GM10847 (cell line): Measurements from ENCODE around the gene NEDD4L.

ENCODE experiments used
- POLR2A ChIP-seq: IDR thresholded peaks from 2 replicates; pipeline ENCODE4 v1.6.1; 2011; ENCODE audit not compliant: insufficient read length; ENCODE audit errors: extremely low read depth

The NEDD4L gene

DNA sequence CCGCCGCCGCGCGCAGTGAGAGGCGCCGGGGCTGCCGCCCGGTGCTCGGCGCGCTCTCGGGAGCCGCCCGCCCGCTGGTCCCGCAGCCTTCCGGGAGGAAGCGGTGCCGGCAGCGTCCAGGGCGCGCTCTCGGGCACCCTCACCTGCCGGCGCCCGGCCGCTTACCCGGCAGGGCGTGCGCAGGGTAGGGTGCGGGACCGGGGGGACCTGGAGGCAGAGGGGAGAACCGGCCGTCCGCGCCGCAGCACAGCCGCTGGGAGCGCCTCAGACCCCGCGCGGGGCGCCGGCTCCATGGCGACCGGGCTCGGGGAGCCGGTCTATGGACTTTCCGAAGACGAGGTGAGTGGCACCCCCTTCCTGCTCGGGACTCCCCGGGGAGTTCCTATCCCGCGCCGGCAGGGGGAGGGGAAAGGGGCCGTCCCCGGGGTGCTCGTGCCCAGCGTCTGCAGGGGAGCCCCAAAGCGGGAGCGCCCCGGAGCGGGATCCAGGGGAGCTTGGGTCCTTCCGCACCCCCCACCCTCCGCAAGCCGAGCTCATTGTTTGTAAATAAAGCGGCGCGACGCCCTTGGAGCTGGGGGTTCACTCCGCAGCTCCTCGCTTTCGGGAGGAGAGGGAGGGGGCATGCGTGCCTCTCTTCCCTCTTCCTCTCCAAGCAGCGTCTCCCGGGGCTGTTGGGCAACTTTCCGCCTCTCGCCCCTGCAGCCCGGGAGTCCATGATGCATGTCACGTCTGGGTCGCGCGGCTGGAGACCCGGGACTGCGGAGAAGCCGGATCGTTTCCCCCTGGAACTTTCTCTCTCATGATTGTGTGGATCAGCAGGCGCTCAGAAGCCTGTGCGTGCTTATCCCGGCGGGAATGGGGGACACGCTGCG lies 580 bp downstream of the NEDD4L start:
- no peak for TF ChIP-seq POLR2A

DNA sequence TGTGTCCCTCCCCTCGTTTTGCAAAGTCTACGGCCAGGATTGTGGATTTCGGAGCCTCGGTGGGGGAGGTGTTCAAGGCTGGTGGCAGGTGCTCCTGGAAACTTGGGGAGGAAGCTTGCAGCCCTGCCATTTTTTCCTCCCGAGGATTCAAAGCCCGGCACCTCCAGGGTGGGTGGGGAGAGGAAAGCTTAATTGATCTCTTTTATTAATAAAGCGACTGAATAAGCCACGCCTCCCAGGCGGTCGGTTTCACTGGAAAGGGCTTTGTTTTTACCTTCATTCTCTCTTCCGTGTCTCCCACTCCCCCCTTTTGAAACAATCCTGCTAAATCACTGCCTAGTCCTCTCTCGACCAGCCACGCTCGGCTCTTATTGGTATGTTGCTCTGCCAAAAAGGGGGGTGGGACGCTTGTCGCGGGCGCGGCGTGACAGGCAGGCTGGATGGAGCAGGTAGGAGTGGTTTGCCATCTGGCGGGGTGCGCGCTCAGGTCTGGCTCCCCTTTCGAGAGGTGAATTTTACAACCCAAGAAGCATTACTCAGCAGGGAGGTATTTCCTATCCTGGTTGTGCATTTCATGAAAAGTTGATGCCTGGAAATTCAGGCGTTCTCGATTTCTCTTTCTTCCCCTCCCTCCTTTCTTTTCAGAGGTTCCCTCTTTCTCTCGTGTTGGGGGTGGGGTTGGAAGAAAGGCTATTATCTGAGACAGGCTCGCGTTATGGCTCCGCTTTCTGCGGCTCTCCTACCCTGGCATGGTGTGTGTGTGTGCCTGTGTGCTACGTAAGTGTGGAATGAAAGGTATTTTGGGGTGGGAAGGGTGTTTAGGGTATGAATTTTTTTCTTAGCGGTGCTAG lies 1.4 kb downstream of the NEDD4L start:
- TF ChIP-seq POLR2A: no peak

DNA sequence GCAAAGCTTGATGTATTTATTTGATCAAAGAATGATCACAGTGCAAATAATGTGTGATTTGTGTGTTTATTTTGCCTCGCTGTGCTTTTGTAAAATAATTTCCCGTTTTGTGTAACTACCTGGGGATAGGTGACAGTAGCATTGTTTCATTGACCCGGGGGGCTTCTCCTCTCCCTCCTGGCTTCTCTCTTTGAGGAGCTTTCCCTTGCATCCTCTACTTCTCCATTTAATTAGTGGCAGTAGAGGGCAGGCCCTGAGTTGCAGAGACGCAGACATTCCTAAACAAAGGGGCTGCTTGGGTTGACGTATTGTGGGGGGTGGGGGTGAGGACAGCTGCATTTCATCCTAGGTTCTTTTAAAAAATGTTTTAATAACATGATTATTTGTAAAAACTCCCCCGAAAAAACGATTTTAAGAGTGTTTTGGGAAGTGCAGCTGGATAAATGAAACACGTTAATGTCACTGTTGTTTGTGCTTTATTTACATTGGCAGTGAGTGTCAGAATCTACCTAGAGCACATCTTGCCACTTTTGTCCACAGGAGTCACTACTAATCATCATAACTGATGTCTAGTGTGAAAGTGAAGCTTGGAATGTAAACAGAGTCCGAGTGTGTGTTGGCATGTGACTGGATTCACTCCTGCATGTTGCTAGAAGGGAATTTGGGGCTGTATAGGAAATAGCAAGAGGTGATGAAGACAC lies 2.2 kb downstream of the NEDD4L start:
- TF ChIP-seq POLR2A: no peak

DNA sequence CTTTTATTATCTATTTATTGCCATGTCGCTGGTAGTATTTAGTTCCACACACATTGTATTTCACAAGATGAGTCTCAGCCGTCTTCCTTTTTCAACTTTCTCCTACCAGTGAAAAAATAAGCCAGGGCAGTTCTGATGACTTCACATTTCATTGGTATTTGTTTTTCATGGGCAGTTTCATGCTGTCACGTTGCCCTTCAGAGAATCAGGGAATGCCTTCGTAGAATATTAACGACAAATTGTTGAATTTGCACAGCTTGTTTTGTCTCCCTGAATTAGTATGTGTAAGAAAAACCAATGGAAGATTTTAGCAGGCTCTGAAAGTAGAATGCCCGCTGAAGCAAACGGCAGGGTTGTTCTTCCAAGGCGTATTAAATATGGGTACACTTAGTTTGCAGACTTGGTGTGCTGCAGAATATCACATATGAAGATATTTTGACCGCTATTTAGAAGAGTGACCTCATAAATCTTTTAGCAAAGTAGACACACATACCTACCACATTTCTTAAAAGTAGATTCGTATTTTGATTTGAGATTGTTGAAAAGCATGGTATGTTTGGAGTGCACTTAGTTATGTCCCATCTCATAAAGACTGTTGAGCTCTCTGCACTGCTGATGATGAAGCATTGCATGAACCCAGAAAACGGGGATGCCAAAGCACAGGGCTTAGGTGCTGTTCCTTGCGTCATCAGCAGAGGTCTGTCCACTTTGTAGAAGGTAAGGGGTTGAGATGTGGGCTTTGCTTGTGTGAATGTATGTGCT lies 2.9 kb downstream of the NEDD4L start:
- TF ChIP-seq POLR2A: no peak

DNA sequence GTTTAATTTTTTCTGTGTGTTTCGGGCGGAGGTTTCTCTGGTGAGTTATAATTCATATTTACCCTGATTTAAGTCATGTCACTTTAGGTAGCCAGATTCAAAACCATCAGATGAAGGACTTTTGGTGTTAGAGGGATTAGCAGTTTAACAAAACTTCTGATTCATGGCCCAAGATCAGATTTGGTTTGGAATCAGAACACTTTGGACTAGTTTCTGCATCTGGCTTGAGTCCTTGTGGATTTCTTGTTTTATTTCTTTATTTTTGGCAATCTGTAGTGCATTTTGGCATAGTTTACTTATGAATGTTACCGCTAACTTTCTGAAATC lies 3.5 kb downstream of the NEDD4L start:
- TF ChIP-seq POLR2A: no peak

DNA sequence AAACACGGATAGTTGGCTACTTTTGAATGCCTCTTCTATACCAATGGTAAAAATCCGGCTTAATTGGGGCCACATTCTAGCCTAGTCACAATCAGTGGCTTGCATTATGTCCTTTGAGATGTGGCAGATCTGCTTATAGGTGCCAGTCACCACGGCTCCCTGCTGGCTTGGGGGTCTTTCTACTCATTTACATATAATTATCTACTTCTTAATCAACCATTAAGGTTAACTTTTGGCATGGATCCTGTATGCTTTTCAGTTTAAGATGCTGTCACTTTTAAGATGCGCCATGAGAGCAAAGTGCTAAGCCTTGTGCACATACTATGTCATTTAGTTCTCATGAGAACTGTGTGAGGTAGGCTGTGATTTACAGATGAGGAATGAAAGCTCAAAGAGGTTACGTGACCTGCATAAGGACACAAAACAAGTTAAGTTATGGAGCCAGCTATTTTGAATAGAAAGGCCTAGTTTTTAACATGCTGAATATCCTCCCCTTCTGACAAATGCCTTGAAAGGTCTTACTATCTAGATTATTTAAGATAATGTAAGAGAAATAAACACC lies 4.1 kb downstream of the NEDD4L start:
- no peak for TF ChIP-seq POLR2A

DNA sequence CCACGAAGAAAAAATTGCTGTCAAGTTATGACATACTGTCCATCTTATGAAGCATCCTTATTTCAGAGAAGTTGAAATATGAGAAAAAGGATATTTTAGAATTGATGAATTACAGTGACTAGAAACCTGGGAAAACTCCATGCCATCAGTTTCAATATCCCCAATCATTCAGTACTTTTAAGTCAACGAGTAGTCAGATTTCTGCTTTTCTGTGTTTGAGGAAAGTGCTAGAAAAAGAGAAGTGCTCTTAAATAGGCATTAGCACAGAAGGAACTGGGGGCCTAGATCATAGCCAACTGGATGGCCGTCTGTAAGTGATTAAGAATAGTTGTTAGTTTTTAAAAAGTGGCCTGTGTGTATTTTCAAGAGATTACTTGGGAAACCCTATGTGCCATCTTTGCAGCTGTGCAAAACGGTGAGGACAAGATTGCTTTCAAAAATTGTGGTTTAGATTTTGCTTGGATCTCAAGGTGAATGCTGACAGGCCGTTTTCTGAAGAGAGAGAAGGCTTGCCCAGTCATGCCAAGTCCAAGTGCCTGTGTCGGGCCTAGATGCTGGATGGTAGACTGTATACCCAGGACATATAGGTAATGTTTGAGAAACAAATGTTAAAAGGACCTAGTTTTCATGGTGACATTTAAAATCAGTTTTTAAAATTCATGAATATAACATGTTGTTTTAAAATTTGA lies 5.1 kb downstream of the NEDD4L start:
- no peak for TF ChIP-seq POLR2A

DNA sequence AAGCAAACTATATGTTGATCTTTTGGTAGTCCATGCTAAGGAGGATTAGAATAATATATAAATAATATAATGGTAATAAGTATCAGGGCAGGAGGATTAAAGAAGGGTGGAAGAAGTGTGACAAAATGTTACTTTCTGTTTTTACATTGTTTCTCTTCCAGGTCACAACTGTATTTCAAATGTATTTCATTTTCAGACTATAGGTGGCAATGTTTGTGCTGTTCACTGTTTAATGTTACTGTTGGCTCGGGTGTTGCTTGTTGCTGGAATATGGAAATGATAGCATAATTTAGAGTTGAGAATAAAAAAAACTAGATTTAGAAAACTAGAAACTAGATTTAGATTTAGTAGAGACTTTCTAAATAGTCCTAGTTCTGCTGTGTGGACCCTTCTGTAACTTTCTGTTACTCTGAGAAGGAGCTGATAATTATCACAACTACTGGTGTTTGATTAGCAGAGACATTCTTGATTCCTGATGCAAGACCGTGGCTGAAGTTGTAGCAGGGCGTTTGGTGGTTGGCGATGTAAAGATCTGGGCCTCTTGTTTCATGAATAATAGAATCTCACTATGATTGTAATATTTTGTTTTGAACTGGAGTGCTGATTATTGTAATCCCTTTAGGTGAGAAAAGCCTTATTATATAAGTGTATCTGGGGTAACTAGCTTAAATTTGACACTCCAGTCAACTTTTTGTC lies 7.9 kb downstream of the NEDD4L start:
- no peak for TF ChIP-seq POLR2A

DNA sequence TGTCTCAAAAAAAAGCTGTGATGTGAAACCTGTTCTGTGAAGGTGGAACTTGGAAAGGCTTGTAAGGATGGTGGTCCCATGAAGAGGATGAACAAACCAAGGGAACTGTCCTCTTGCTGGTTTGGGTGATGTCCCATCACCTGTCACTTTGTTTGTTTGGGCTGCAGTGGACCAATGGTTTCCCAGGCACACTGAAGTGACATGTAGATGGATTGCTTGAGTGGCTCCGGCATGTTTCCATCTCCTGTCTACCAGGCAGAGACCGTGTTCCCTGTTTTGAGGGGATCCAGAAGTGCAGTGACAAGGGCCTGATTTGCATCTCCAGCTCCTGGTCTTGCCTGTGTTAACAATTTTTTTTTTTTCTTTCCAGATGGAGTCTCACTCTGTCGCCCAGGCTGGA lies 8.9 kb downstream of the NEDD4L start:
- TF ChIP-seq POLR2A: no peak

DNA sequence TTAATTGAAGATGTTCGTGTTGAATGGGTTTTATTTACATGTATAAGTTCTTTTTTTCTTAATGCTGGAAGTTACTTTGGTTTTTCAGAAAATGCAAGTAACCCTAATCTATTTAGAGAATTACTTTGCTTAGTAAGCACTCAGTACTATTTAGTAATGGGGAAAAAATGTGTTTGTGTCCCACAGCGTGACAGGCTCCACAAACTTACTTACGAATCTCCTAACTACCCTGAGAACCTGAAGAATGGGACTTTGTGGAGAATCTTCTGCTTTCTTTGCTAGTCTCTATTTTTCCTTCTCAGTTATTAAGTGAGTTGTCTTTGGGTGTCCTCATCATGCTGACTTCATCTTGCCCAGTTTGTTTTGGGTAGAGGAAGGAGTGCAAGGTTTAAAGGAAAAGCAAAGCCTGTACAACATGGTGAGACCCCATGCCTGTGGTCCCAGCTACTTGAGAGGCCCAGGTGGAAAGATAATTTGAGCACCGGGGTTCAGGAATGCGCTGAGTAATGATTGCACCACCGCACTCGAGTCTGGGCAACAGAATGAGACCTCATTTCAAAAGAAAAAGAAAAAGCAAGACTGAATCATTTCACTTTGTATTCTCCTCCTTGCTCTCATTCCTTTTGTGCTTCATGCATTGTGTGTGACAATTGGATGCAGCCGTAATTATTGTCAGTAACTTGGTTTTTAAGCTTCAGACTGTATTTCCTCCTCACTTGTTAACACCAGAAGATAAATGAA lies 10.2 kb downstream of the NEDD4L start:
- TF ChIP-seq POLR2A: no peak

DNA sequence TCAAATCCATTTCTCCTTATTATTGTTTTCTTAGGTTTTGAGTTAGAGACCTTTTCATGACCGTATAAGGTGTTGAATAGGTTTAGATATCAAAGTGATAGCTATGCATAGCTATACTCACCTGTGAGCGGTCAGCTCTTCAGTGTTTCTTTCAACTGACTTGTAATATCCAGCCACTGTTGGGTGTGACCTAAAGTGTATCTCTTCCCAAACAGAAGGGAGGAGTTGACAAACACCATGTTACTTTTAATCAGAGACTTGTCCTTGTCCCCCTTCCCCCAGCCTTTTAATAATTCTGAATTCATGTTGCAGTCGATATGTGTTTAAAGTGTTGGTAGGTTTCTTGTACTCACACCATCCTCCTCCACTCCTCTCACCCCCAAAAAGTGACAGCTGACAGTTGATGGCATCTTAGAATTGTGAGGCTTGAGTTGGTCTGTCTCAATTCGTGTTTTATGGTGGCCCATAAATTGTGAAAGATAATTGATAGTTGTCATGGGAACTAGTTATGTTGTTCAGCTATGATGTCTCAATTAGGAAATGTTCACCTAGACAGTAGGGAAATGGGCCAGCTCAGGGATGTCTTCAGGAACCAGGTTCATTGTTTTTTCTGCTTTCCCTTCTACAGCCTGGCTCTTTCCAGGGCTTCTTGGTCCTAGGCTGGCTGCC lies 12.0 kb downstream of the NEDD4L start:
- no peak for TF ChIP-seq POLR2A

DNA sequence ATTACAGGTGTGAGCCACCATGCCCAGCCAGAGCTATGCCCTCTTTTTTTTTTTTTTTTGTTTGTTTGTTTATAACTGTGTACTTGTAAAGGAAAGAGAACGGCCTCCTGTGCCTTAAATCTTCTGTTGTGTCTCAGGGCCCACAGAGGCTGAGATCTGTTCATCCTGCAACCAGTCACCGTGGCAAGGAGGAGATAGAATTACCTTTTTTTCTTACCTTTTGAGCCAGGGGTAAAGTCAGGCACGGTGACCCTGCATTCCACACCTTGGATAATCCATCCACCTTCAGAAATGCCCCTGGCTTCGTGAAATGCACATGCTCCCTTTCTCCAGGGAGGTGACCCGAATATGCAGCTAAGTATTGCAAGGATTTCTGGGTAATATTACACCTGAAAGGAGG lies 12.8 kb downstream of the NEDD4L start:
- no peak for TF ChIP-seq POLR2A
